Ovary (tissue), 3 donors: Measurements from ENCODE around the gene INPP5A.

Source experiments
- EP300 ChIP-seq: sonication (generic); formaldehyde crosslinking; IDR thresholded peaks from one replicate; pipeline ENCODE4 v1.6.1; 2017; ENCODE audit warnings: antibody characterized with exemption
- POLR2A ChIP-seq: fragments of 450-650 bp; IDR thresholded peaks from one replicate; pipeline ENCODE4 v1.6.1; 2017; ENCODE audit warnings: antibody characterized with exemption, mild to moderate bottlenecking, moderate library complexity
- TF ChIP-seq, protein P1 (sequence below), 3 donors: fragments of 450-650 bp in 2 of 3; fragments of 200-600 bp in 1 of 3; IDR thresholded peaks; one replicate each; pipeline versions ENCODE4 v1.5.1 to v1.8.0; 2016 to 2022; ENCODE audit warnings: antibody characterized with exemption in 3 of 3, mild to moderate bottlenecking in 1 of 3
- donor health status: DM: no; HTN: no; CAD: no.

DNA sequence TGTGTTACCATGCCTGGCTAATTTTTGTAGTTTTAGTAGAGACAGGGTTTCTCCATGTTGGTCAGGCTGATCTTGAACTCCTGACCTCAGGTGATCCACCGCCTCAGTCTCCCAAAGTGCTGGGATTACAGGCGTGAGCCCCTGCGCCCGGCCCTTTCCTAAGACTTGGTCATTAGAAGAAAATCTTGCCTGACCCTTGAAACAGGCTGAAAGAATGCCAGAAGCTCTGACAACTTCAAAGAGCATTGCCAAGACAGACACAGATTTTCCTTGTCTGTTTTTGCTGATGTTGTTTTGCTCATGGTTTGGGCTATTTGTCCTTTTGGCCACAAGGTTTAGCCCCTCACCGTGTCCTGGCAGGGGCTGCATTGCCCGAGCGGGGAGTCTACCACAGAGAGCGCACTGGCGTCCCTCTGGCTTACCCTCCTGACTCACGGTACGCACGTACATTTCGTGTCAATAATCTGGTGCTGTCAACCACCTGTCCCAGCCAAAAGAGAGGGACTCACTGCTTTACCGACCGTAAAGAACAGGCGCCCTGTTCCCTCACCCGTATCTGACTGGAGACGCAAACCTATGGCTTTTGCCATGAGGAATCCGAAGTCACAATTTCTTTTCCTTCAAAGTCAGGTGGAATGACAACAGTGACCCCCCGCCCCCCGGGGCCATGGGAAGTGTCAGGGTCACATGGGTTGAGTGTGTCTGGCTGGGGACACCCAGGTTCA lies 10.1 kb upstream of the INPP5A start:
- TF ChIP-seq, protein P1, sequence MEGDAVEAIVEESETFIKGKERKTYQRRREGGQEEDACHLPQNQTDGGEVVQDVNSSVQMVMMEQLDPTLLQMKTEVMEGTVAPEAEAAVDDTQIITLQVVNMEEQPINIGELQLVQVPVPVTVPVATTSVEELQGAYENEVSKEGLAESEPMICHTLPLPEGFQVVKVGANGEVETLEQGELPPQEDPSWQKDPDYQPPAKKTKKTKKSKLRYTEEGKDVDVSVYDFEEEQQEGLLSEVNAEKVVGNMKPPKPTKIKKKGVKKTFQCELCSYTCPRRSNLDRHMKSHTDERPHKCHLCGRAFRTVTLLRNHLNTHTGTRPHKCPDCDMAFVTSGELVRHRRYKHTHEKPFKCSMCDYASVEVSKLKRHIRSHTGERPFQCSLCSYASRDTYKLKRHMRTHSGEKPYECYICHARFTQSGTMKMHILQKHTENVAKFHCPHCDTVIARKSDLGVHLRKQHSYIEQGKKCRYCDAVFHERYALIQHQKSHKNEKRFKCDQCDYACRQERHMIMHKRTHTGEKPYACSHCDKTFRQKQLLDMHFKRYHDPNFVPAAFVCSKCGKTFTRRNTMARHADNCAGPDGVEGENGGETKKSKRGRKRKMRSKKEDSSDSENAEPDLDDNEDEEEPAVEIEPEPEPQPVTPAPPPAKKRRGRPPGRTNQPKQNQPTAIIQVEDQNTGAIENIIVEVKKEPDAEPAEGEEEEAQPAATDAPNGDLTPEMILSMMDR (IDR thresholded peaks at IDR 0.05) = no peak
- TF ChIP-seq POLR2A (no peak), EP300 (no peak)
